Measurements from ENCODE around the gene GSTM2. TPM values are rescaled to one million over a fixed set of nuclear protein-coding genes. Genes with fewer than 3 reads are reported as not detected.

GSTM2 gene
- total and polyA plus RNA-seq, 2 of the 4 experiments (the other 2 are of a cell fraction), result 10.2 to 85.5 TPM

DNA sequence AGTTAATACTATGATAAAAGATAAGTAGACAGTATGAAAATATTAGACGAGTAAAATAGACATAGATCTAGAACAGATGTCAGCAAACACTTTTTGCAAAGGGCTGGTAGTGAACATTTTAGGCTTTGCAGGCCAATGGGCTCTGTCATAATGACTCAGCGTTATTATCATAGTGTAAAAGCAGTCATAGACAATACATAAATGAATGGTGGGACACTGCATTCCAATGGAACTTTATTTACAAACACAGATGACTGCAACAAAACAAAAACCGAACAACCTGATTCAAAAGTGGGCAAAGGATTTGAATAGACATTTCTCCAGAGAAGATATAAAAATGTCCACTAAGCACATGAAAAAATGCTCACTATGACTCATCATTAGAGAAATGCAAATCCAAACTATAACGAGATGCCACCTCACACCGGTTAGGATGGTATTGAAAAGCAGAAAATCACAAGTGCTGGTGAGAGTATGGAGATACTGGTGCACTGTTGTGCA, 51.5 kb downstream of the GSTM2 start:
- Histone ChIP-seq H2BK5ac (ENCODE audit: low read depth, low read length, poor library complexity, severe bottlenecking) (peak overlapping the region; percentile 91), H3K23ac (ENCODE audit: low read depth, low read length) (peak overlapping the region; percentile 39; the same call in 1 of the 2 replicates), H4K91ac (ENCODE audit: insufficient read depth, low read depth, low read length) (0 out of 2 replicates have a peak overlapping the region, but pooled peaks have one; percentile 54), H2AK5ac (ENCODE audit: low read depth, low read length) (no peak overlapping the region), H3K18ac (ENCODE audit: low read depth, low read length) (peak overlapping the region; percentile 82; the same call in 1 of the 2 replicates), H3K4me1 (ENCODE audit: control insufficient read depth, insufficient read depth, low read length) (peaks cover 8% of the 10 kb centered on the region; the same call in 1 of the 2 replicates), H3K56ac (ENCODE audit: extremely low read depth, insufficient read depth, low read length) (no peak overlapping the region), H2BK15ac (ENCODE audit: low read depth, low read length) (no peak overlapping the region), H3K9me3 (ENCODE audit: control insufficient read depth, insufficient read depth, low read length) (no peaks in the 10 kb centered on the region), H3K9ac (ENCODE audit: low read depth, low read length) (no peak overlapping the region), H3K36me3 (ENCODE audit: control insufficient read depth, insufficient read depth, low read length) (no peaks in the 10 kb centered on the region), H2BK120ac (ENCODE audit: low read depth, low read length) (peak overlapping the region; percentile 52), H3K4me3 (ENCODE audit: insufficient read depth, low read depth, low read length) (no peak overlapping the region), H2AK9ac (replicated peaks; ENCODE audit: low read depth, low read length, poor library complexity) (no peak overlapping the region), H4K5ac (ENCODE audit: low read depth, low read length) (peak overlapping the region; percentile 61; the same call in 1 of the 2 replicates), H3K14ac (replicated peaks; ENCODE audit: low read depth, low read length) (peak overlapping the region; percentile 55; the same call in 1 of the 2 replicates), H2BK20ac (ENCODE audit: low read depth, low read length) (peak overlapping the region; percentile 90), H3K4me2 (ENCODE audit: low read depth, low read length) (no peak overlapping the region), H3K27ac (ENCODE audit: insufficient read depth, low read length) (no peak overlapping the region), H3K79me1 (ENCODE audit: low read depth in 1 of 2, low read length in 2 of 2) (no peaks in the 10 kb centered on the region), H3K9me1 (ENCODE audit: insufficient read depth, low read length) (0 out of 2 replicates have a peak, but pooled peaks cover 3% of the 10 kb centered on the region), H4K8ac (ENCODE audit: low read depth in 2 of 2, low read length in 2 of 2) (peak overlapping the region; percentile 4 to 77; a peak in 3 of 4 replicates), H3K27me3 (ENCODE audit: control insufficient read depth, insufficient read depth, low read length) (no peaks in the 10 kb centered on the region), H3K4ac (ENCODE audit: low read depth, low read length) (peak overlapping the region; percentile 18; the same call in 1 of the 2 replicates), H2AFZ (replicated peaks; ENCODE audit: low read length, poor library complexity) (no peak overlapping the region), H4K20me1 (ENCODE audit: insufficient read depth, low read length) (no peaks in the 10 kb centered on the region)
- intact Hi-C loops (cut with micrococcal nuclease), result no loop called here
- 43 to 100% methylated on average over 1 of the region's 5 CpGs for WGBS, 2 experiments (ENCODE audit: extremely low coverage in 2 of 2, insufficient read length in 1 of 2)
- CTCF ChIA-PET, result no interaction called here
- peak; percentile 61 for ATAC-seq (ENCODE audit: low read depth)
- peak; percentile 57 for DNase-seq
- TF ChIP-seq FOS (IDR thresholded peaks at IDR 0.05; ENCODE audit: low read depth, low read length) (peak; percentile 50; the same call in 1 of the 2 replicates), SMC3 (IDR thresholded peaks at IDR 0.05; ENCODE audit: low read depth, low read length) (no peak), NFE2L2 (IDR thresholded peaks at IDR 0.05; ENCODE audit: low read depth, low read length) (peak; percentile 99), MAFK (IDR thresholded peaks at IDR 0.05; ENCODE audit: low read depth, low read length) (peak; percentile 85), CEBPB (IDR thresholded peaks at IDR 0.05; ENCODE audit: low read depth, low read length) (no peak), CHD1 (IDR thresholded peaks at IDR 0.05; ENCODE audit: low read depth, low read length) (no peak)
- no TSS peak for BruUV-seq (replicated peaks)
- in situ Hi-C loops (cut with MboI; ENCODE audit: low sequenced_read_pairs), result no loop called here
- dilution Hi-C loops (cut with HindIII; ENCODE audit: low sequenced_read_pairs, unreplicated experiment), result no loop called here
- POLR2A ChIA-PET (ENCODE audit: unreplicated experiment), result no interaction called here
